Upper lobe of left lung (tissue), 4 donors: Measurements from ENCODE around the gene CCNA2.

Experiments used
- CTCF ChIP-seq, 6 experiments: fragments of 450-650 bp in 4 of 6; fragments of 200-600 bp in 2 of 6; sonication (generic) in 2 of 6; IDR thresholded peaks; one replicate each; pipeline ENCODE4 v1.5.1; 2016 to 2019; ENCODE audit warnings: antibody characterized with exemption in 6 of 6
- POLR2AphosphoS5 ChIP-seq, 2 donors: sonication (generic); formaldehyde crosslinking; IDR thresholded peaks; one replicate each; pipeline ENCODE4 v1.5.1; 2017; ENCODE audit warnings: antibody characterized with exemption in 2 of 2

GRCh38 chr4:121789455-121789854 is 34.2 kb downstream of the CCNA2 start:
- TF ChIP-seq CTCF (IDR thresholded peaks at IDR 0.05) (no peak), POLR2AphosphoS5 (IDR thresholded peaks at IDR 0.05) (no peak)
